A673 (cell line): ENCODE data around the gene FUNDC1. TPM values are rescaled to one million over a fixed set of nuclear protein-coding genes. Genes with fewer than 3 reads are reported as not detected.

ENCODE experiments used
- BruUV-seq: library from RNA; stranded (reverse); fragments of 400-500 nt; replicated peaks from 2 replicates; lab custom pipeline; 2021; lab: Mats Ljungman, UMichigan
- CTCF ChIA-PET: fragments of 300-600 bp; sonication (Branson Sonifier 250); formaldehyde crosslinking; loops from one replicate; lab custom pipeline; 2022; ENCODE audit warnings: antibody characterized with exemption; lab: Charles Lee
- POLR2A ChIA-PET: fragments of 300-600 bp; sonication (Branson Sonifier 250); formaldehyde crosslinking; loops from one replicate; lab custom pipeline; 2022; ENCODE audit warnings: antibody characterized with exemption; ENCODE audit not compliant: low non-redundant PET; lab: Charles Lee
- DNase-seq: peaks from one replicate; pipeline ENCODE4 v3.0.0-alpha.2; 2015; ENCODE audit warnings: low spot score
- H3K27ac ChIP-seq: fragments of 200-600 bp; sonication (generic); 2 replicates; pipeline ENCODE4 v1.5.1; 2016; ENCODE audit warnings: mixed run types, low read depth, mild to moderate bottlenecking, mixed read lengths, antibody characterized with exemption, low read length; ENCODE audit not compliant: poor library complexity, severe bottlenecking
- H3K27me3 ChIP-seq: fragments of 200-600 bp; sonication (generic); replicated peaks from 2 replicates; pipeline ENCODE4 v1.6.1; 2017; ENCODE audit warnings: mixed run types, low read depth, mild to moderate bottlenecking, mixed read lengths, antibody characterized with exemption, low read length; ENCODE audit not compliant: insufficient read depth, poor library complexity
- H3K36me3 ChIP-seq: fragments of 200-600 bp; sonication (generic); 2 replicates; pipeline ENCODE4 v1.6.1; 2016; ENCODE audit warnings: mixed run types, mild to moderate bottlenecking, mixed read lengths, antibody characterized with exemption, low read length; ENCODE audit not compliant: insufficient read depth, poor library complexity, severe bottlenecking
- H3K4me1 ChIP-seq: fragments of 200-600 bp; sonication (generic); 2 replicates; pipeline ENCODE4 v1.6.1; 2017; ENCODE audit warnings: mixed run types, mild to moderate bottlenecking, mixed read lengths, antibody characterized with exemption, low read length; ENCODE audit not compliant: insufficient read depth, poor library complexity, severe bottlenecking
- H3K4me3 ChIP-seq: fragments of 200-600 bp; sonication (generic); 2 replicates; pipeline ENCODE4 v1.5.1; 2016; ENCODE audit warnings: low read depth, mixed run types, mild to moderate bottlenecking, mixed read lengths, low read length; ENCODE audit not compliant: poor library complexity, severe bottlenecking
- H3K9me3 ChIP-seq: fragments of 200-600 bp; sonication (generic); 2 replicates; pipeline ENCODE4 v1.6.1; 2016; ENCODE audit warnings: mixed run types, low read depth, mild to moderate bottlenecking, mixed read lengths, antibody characterized with exemption, low read length; ENCODE audit not compliant: poor library complexity, severe bottlenecking
- CTCF ChIP-seq: fragments of 300-800, 200-600 bp; sonication (generic); conservative IDR thresholded peaks from 2 replicates; pipeline ENCODE4 v1.5.1; 2017; ENCODE audit warnings: low read depth, mild to moderate bottlenecking, antibody characterized with exemption, low read length, moderate library complexity, mixed read lengths
- EZH2 ChIP-seq: fragments of 200-600 bp; sonication (generic); IDR thresholded peaks from 2 replicates; pipeline ENCODE4 v1.6.1; 2017; ENCODE audit warnings: borderline replicate concordance, low read depth, mild to moderate bottlenecking, mixed read lengths, antibody characterized with exemption, low read length; ENCODE audit not compliant: poor library complexity, severe bottlenecking
- intact Hi-C: fragments of 100-400 bp; cut with micrococcal nuclease; formaldehyde crosslinking; loops from one replicate; pipeline ENCODE4 v1.10.0; 2022; ENCODE audit not compliant: unreplicated experiment
- total RNA-seq: library from RNA; stranded (reverse); gene quantifications from 2 replicates; pipeline ENCODE4 v1.2.3, GENCODE V29; 2021

FUNDC1 gene
- total RNA-seq, 1 experiment from 2014 or later = 44.2 TPM

GRCh38 chrX:44474410-44474809 lies 68.2 kb downstream of the FUNDC1 start:
- Histone ChIP-seq H3K27ac (no peak overlapping the region), H3K36me3 (no peaks in the 10 kb centered on the region), H3K27me3 (no peaks in the 10 kb centered on the region), H3K4me1 (peaks cover 14% of the 10 kb centered on the region), H3K9me3 (no peaks in the 10 kb centered on the region), H3K4me3 (no peak overlapping the region)
- TF ChIP-seq EZH2 (no peak), CTCF (no peak)
- DNase-seq = no peak
- intact Hi-C loops = no loop called here
- POLR2A ChIA-PET = no interaction called here
- CTCF ChIA-PET = no interaction called here
- no TSS peak for BruUV-seq

Other genes starting within 250 kb of the FUNDC1 start
- 0.11 and 0.26 TPM in 2 replicates for gene EFHC2, start 199.2 kb downstream of the FUNDC1 start, total RNA-seq